Endothelial cell of umbilical vein (primary cell): ENCODE data around the gene SNX19.

Source experiments
- EZH2 ChIP-seq: IDR thresholded peaks from 2 replicates; pipeline ENCODE4 v1.6.1; 2012; ENCODE audit warnings: borderline replicate concordance, low read depth, mild to moderate bottlenecking, moderate library complexity, low read length, inconsistent platforms; ENCODE audit not compliant: severe bottlenecking
- FOS ChIP-seq: IDR thresholded peaks from 2 replicates; pipeline ENCODE4 v1.6.1; 2011; ENCODE audit warnings: mild to moderate bottlenecking, low read length, moderate library complexity, borderline replicate concordance; ENCODE audit not compliant: insufficient read depth
- GATA2 ChIP-seq: IDR thresholded peaks from 2 replicates; pipeline ENCODE4 v1.7.0; 2011; ENCODE audit warnings: low read depth, mild to moderate bottlenecking, moderate library complexity, mixed read lengths, low read length; ENCODE audit not compliant: insufficient read length, insufficient read depth
- JUN ChIP-seq: IDR thresholded peaks from 2 replicates; pipeline ENCODE4 v1.6.1; 2011; ENCODE audit warnings: borderline replicate concordance, low read depth; ENCODE audit not compliant: insufficient read length, insufficient read depth
- MAX ChIP-seq: IDR thresholded peaks from 2 replicates; pipeline ENCODE4 v1.6.1; 2011; ENCODE audit not compliant: insufficient read depth, insufficient read length
- MYC ChIP-seq: IDR thresholded peaks from one replicate; pipeline ENCODE4 v1.6.1; 2011; ENCODE audit warnings: mild to moderate bottlenecking, low read depth, low read length
- POLR2A ChIP-seq: IDR thresholded peaks from 2 replicates; pipeline ENCODE4 v1.6.1; 2012; ENCODE audit warnings: low read depth, mild to moderate bottlenecking, control low read depth, low read length
- POLR2AphosphoS5 ChIP-seq: IDR thresholded peaks from 2 replicates; pipeline ENCODE4 v1.6.1; 2012; ENCODE audit warnings: low read depth, mild to moderate bottlenecking, control low read depth, low read length, moderate library complexity; ENCODE audit not compliant: insufficient read depth
- TF ChIP-seq, protein P1 (sequence below), 2 donors: IDR thresholded peaks; 1 replicate in 1 of 2; 2 replicates in 1 of 2; pipeline ENCODE4 v1.5.1; 2011; ENCODE audit warnings: low read length in 2 of 2, mild to moderate bottlenecking in 2 of 2, moderate library complexity in 2 of 2, control low read depth in 1 of 2, inconsistent platforms in 1 of 2, low read depth in 1 of 2; ENCODE audit not compliant: insufficient read depth in 1 of 2; ENCODE audit errors: extremely low read depth in 1 of 2

DNA sequence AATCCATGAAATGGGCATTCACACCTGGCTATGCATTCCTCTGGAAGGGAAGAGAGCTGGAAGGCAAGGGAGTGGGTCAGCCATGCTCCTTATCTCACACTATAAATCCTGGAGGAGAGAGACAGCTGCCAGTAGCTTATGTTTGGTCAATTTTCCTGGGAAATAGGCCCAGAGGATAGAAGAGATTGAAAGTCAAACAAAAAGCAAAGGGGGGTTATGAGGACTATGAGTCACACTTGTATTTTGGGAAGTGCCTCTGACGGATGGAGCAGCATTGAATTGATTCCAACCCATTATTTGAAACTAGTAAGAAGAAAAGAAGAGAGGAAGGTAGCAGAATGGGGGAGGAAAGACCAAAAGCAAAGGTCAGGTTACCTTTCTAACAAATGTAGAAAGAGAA lies 25.0 kb downstream of the SNX19 start:
- TF ChIP-seq POLR2AphosphoS5 (no peak), POLR2A (no peak), JUN (peak; percentile 63), EZH2 (no peak), FOS (no peak), MAX (no peak), GATA2 (no peak), MYC (no peak)
- TF ChIP-seq, protein P1, sequence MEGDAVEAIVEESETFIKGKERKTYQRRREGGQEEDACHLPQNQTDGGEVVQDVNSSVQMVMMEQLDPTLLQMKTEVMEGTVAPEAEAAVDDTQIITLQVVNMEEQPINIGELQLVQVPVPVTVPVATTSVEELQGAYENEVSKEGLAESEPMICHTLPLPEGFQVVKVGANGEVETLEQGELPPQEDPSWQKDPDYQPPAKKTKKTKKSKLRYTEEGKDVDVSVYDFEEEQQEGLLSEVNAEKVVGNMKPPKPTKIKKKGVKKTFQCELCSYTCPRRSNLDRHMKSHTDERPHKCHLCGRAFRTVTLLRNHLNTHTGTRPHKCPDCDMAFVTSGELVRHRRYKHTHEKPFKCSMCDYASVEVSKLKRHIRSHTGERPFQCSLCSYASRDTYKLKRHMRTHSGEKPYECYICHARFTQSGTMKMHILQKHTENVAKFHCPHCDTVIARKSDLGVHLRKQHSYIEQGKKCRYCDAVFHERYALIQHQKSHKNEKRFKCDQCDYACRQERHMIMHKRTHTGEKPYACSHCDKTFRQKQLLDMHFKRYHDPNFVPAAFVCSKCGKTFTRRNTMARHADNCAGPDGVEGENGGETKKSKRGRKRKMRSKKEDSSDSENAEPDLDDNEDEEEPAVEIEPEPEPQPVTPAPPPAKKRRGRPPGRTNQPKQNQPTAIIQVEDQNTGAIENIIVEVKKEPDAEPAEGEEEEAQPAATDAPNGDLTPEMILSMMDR (IDR thresholded peaks at IDR 0.05; ENCODE audit: extremely low read depth in 1 of 2, insufficient read depth in 1 of 2, low read depth in 1 of 2, low read length in 2 of 2): no peak
